HG03378 (cell line): Measurements from ENCODE around the gene DQX1.
"Not testable (repeated sequence)": the region's sequence is repeated elsewhere in the genome, so short reads cannot be mapped to it uniquely, and the experiment has no call there.

Source experiments
- ATAC-seq: cut with Tn5 transposase; IDR thresholded peaks from one replicate; pipeline ENCODE4 v1.9.1; 2021; ENCODE audit warnings: mild to moderate bottlenecking, moderate library complexity; ENCODE audit not compliant: unreplicated experiment

The DQX1 gene

GRCh38 chr2:74525717-74526648, at the start of gene DQX1:
Gene DQX1 (minus strand): TSS chr2:74526231. CDS start chr2:74525729, 502 bp downstream.
- ATAC-seq = peak; percentile 24

GRCh38 chr2:74575320-74575719, 49.3 kb upstream of the DQX1 start:
- ATAC-seq = no peak

- ATAC-seq = peak; percentile 30
Observed at GRCh38 chr2:74573747-74574562, 47.9 kb upstream of the DQX1 start.

- no peak for ATAC-seq
Observed at GRCh38 chr2:74572178-74572925, 46.3 kb upstream of the DQX1 start.

GRCh38 chr2:74571058-74571457, 45.0 kb upstream of the DQX1 start:
- ATAC-seq = peak; percentile 72

- no peak for ATAC-seq
Observed at GRCh38 chr2:74569686-74570085, 43.7 kb upstream of the DQX1 start.

GRCh38 chr2:74567881-74568280, 41.9 kb upstream of the DQX1 start:
- ATAC-seq = no peak

GRCh38 chr2:74566754-74567085, 40.7 kb upstream of the DQX1 start:
- no peak for ATAC-seq

- no peak for ATAC-seq
Observed at GRCh38 chr2:74566076-74566753, 40.2 kb upstream of the DQX1 start.

GRCh38 chr2:74564222-74564621, 38.2 kb upstream of the DQX1 start:
- ATAC-seq = no peak

GRCh38 chr2:74562126-74562775, 36.2 kb upstream of the DQX1 start:
- no peak for ATAC-seq

GRCh38 chr2:74561022-74561421, 35.0 kb upstream of the DQX1 start:
- not testable (repeated sequence) for ATAC-seq

GRCh38 chr2:74560591-74560990, 34.6 kb upstream of the DQX1 start:
- no peak for ATAC-seq

GRCh38 chr2:74559912-74560311, 33.9 kb upstream of the DQX1 start:
- no peak for ATAC-seq

GRCh38 chr2:74558284-74559230, 32.5 kb upstream of the DQX1 start:
- ATAC-seq = no peak

- ATAC-seq = no peak
Observed at GRCh38 chr2:74556831-74557370, 30.9 kb upstream of the DQX1 start.

- ATAC-seq = no peak
Observed at GRCh38 chr2:74556159-74556558, 30.1 kb upstream of the DQX1 start.

GRCh38 chr2:74555610-74556103, 29.6 kb upstream of the DQX1 start:
- no peak for ATAC-seq
